NCI-H1105 (cell line): ENCODE results near the gene MX2.
"Not testable (repeated sequence)": the region's sequence is repeated elsewhere in the genome, so short reads cannot be mapped to it uniquely, and the experiment has no call there.

Source experiments
- DNase-seq: peaks from one replicate; lab custom pipeline; 2025; lab: John Stamatoyannopoulos, UW

Gene MX2

GRCh38 chr21:41411449-41412089, 49.7 kb downstream of the MX2 start:
- peak; percentile 8 for DNase-seq

GRCh38 chr21:41417505-41417904, 55.7 kb downstream of the MX2 start:
- not testable (repeated sequence) for DNase-seq

- no peak for DNase-seq
These were observed 56.6 kb downstream of the MX2 start for GRCh38 chr21:41418393-41418792.

- DNase-seq: no peak
These were observed 57.3 kb downstream of the MX2 start for GRCh38 chr21:41418956-41419680.

DNA sequence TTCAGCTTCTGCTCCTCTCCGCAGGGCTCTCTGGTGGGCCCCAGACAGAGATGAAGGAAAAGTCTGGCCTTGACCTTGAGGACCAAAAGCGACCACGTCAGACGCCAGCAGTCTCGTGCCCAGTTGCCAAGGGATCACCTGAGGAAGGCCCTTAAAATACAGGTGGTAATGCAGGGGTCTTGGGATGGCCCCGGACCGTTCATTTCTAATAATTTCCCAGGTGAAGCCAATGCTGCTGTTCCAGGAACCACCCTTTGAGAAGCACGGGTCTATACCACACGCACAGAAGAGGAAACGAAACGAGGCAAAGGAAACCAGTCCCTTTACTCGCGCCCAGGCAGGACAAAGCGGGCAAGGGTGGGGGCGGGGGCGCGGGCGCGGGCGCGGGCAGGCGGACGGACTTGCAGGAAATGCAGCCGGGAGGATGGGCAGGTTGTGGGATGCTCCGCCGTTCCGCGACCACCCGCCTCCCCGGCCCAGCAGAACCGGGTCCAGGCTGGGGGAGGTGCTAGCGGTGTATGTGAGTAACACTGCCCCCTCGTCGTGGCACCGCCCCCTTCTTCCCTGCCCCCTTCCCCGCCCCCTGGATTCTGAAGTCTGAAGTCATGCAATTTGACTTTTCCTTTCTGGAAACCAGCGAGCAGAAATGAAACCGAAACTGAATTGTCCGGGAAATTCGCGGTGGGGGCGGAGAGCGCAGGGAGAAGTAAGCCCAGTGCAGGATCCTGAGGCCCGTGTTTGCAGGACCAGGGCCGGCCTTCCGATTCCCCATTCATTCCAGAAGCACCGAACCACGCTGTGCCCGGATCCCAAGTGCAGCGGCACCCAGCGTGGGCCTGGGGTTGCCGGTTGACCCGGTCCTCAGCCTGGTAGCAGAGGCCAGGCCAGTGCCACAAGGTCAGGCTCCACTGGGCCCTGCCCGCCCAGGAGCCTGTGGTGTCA, 58.4 kb downstream of the MX2 start:
- peak; percentile 77 for DNase-seq

DNA sequence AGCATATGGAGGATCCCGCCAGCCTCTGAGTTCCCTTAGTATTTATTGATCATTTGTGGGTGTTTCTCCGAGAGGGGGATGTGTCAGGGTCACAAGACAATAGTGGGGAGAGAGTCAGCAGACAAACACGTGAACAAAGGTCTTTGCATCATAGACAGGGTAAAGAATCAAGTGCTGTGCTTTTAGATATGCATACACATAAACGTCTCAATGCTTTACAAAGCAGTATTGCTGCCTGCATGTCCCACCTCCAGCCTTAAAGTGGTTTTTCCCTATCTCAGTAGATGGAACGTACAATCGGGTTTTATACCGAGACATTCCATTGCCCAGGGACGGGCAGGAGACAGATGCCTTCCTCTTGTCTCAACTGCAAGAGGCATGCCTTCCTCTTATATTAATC, 59.2 kb downstream of the MX2 start:
- not testable (repeated sequence) for DNase-seq

DNA sequence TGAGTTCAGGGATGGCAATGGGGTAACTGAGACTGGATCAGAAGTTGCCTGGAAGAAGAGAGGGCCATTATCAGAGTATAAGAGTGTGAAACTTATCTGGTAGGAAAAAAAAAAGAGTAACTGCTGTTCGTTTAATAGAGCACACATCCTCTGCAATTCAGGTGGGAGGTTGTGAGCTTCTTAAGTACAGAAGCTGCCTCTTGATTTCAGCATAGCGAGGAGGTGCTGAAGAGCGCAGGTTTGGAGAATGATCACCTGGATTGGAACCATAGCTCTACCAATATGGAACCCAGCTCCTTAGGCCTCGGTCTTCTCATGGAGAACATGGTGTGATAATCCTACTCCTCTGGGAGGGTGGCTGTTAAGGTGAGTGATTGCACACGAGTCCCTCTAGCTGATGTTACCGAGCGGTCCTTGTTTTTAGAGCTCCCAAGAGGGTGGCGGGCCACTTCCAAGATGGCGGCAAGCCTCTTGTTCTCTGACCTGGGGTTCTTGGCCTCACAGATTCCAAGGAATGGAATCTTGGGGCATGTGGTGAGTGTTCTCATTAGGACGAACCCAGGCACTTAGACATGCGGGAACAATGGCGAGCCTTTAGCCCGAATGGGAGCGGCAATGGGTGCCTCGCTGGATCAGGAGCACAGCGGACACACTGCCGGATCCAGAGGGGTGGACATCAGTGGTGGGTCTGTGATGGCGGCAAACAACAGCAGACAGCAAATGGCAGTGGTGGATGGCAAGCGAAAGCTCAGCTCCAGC, 60.9 kb downstream of the MX2 start:
- DNase-seq: no peak

GRCh38 chr21:41423305-41423636, 61.4 kb downstream of the MX2 start:
- not testable (repeated sequence) for DNase-seq

DNA sequence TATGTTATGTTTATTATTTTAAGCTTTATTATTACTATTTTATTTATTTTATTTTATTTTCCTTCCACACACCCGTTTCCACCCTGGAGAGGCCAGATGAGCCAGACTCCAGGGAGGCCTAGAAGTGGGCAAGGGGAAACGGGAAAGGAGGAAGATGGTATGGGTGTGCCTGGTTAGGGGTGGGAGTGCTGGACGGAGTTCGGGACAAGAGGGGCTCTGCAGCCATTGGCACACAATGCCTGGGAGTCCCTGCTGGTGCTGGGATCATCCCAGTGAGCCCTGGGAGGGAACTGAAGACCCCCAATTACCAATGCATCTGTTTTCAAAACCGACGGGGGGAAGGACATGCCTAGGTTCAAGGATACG, 63.7 kb downstream of the MX2 start:
- DNase-seq: no peak

GRCh38 chr21:41425954-41426675, 64.3 kb downstream of the MX2 start, which contains the start of gene MX1:
Gene MX1 (plus strand): TSS chr21:41426239. CDS start chr21:41432071, 5,832 bp downstream.
- DNase-seq: no peak

GRCh38 chr21:41426676-41427404, 65.0 kb downstream of the MX2 start:
- no peak for DNase-seq

GRCh38 chr21:41427556-41427955, 65.7 kb downstream of the MX2 start:
- no peak for DNase-seq

DNA sequence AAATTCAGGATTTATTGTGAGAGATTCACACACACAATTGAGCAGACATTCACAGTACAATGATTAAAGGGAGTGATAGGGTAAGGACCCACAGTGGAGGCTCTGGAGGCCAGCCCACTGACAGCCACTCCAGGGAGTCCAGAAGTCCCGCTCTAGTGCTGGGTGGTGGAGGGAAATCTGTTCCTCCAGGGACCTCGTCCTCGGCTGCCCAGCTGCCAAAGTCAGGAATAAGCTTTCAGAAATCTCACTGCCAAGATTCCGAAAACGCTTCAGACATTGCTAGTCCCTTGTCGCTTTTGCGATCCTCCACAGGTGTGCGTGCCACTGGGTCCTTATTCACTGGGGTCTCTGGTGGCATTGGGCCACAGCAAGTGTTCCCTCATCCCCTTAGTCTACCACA, 66.5 kb downstream of the MX2 start:
- no peak for DNase-seq

GRCh38 chr21:41428847-41429246, 67.0 kb downstream of the MX2 start:
- DNase-seq: no peak

DNA sequence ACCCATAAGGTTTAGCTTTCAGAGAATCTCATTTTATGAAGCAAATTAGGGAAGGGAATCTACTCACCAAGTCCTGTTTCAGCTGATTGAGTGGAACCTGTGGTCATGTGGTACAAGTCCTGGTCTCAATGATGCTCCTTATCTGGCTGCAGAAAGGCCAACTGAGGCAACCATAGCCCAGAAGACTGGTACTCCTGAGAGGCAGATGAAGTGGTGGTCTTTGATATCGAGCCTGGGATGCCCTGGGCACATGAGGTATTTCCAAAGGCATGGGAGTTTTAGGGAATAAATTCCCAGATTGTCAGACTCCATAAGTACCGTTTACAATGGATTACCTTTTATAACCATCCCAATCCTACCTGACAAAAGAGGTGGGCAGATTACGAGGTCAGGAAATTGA, 67.5 kb downstream of the MX2 start:
- DNase-seq: no peak

GRCh38 chr21:41429925-41430491, 68.2 kb downstream of the MX2 start:
- DNase-seq: no peak

GRCh38 chr21:41431788-41432548, 70.1 kb downstream of the MX2 start:
- DNase-seq: no peak

DNA sequence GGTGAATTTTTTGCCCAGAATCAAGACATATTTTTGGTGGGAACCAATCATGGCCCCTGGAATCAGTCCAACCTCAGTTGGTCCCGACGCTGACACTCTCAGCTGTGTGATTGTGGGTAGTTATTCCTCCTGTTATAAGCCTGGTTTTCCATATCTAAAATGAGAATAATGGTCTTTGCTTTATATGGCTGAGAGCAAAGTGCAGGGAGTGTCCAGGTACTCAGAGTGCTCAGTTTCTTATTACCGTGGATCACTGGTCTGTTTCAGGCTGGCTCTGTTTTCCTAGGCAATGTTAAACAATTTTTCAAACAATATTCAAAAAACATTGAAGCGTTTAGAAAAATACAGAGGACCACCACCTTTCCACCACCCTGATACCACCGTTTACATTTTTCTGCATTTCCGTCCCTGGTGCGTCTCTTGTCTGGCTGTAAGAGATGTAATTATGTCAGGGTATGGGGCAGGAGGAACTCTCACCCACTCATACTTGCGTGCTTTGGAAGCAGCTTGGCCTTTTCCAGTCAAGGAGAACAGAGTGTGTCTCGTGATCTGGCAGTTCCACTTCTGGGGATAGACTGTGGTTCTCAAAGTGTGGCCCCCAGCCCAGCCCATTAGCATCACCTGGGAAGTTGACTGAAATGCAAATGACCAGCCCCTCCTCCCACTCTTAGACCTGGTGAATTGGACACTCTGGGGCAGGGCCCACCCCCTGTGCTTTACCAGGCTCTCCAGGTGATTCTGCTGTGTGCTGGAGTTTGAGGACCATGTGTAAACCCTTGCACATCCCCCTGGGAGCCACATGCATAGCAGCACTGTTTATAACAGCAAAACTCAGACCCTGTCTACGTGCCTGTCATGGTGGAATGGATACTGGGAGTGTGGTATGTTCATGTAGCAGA, 71.0 kb downstream of the MX2 start:
- DNase-seq: no peak
